HCT116 (cell line): ENCODE results near the gene GRIK3. TPM values are rescaled to one million over a fixed set of nuclear protein-coding genes. Genes with fewer than 3 reads are reported as not detected.

ENCODE experiments used
- ATAC-seq: fragments of 200-7000 bp; cut with Tn5 transposase; 2 replicates; pipeline ENCODE4 v1.9.1; 2020; ENCODE audit warnings: mild to moderate bottlenecking, moderate library complexity
- BruUV-seq: library from RNA; stranded (reverse); fragments of 400-500 nt; replicated peaks from 2 replicates; lab custom pipeline; 2021; lab: Mats Ljungman, UMichigan
- CTCF ChIA-PET: fragments of 300-600 bp; sonication (Branson Sonifier 250); formaldehyde crosslinking; loops from one replicate; lab custom pipeline; 2021; ENCODE audit warnings: antibody characterized with exemption; lab: Charles Lee
- POLR2A ChIA-PET: fragments of 300-600, 350-600 bp; sonication (Branson Sonifier 250); formaldehyde crosslinking; loops from one replicate; lab custom pipeline; 2021; ENCODE audit warnings: antibody characterized with exemption; lab: Charles Lee
- RAD21 ChIA-PET, 2 experiments: fragments of 300-600 bp; sonication (Branson Sonifier 250); formaldehyde crosslinking; loops; one replicate each; lab custom pipeline; 2023; ENCODE audit warnings: low total read pairs in 2 of 2; ENCODE audit not compliant: uncharacterized antibody in 2 of 2, unreplicated experiment in 2 of 2, low non-redundant PET in 1 of 2; lab: Charles Lee
- DNase-seq: peaks from one replicate; pipeline ENCODE4 v3.0.0-alpha.2; 2010; ENCODE audit warnings: low read depth, low spot score
- H2AFZ ChIP-seq: fragments of 200-600 bp; shearing (Covaris generic), sonication (generic); 2 replicates; pipeline ENCODE4 v1.6.1; 2017; ENCODE audit warnings: low read depth, mixed run types, mixed read lengths, antibody characterized with exemption, low read length; ENCODE audit not compliant: poor library complexity, severe bottlenecking
- H3K27ac ChIP-seq: 2 replicates; pipeline ENCODE4 v1.5.1; 2012; ENCODE audit warnings: low read depth, low read length
- H3K27me3 ChIP-seq: fragments of 200-600 bp; sonication (generic); 2 replicates; pipeline ENCODE4 v1.6.1; 2016; ENCODE audit warnings: mixed run types, low read length, mixed read lengths; ENCODE audit not compliant: insufficient read depth
- H3K36me3 ChIP-seq, 2 experiments: fragments of 200-500 bp in 1 of 2; fragments of 200-600 bp in 1 of 2; sonication (Bioruptor generic) in 1 of 2; sonication (generic) in 1 of 2; 2 replicates each; pipeline versions ENCODE4 v1.5.1 to v1.6.1; 2014 to 2016; ENCODE audit warnings: low read length in 2 of 2, inconsistent platforms in 1 of 2, mixed read lengths in 1 of 2, mixed run types in 1 of 2; ENCODE audit not compliant: insufficient read depth in 2 of 2, control insufficient read depth in 1 of 2
- H3K4me1 ChIP-seq, 2 experiments: fragments of 200-600 bp in 1 of 2; sonication (generic) in 1 of 2; 2 replicates each; pipeline versions ENCODE4 v1.5.1 to v1.6.1; 2012 to 2017; ENCODE audit warnings: low read length in 2 of 2, inconsistent platforms in 1 of 2, mild to moderate bottlenecking in 1 of 2, mixed read lengths in 1 of 2, mixed run types in 1 of 2, moderate library complexity in 1 of 2; ENCODE audit not compliant: insufficient read depth in 2 of 2, control insufficient read depth in 1 of 2
- H3K4me2 ChIP-seq: fragments of 200-600 bp; sonication (generic); 2 replicates; pipeline ENCODE4 v1.6.1; 2017; ENCODE audit warnings: mixed run types, low read length, mixed read lengths
- H3K4me3 ChIP-seq, 2 experiments: fragments of 200-600 bp in 1 of 2; sonication (generic) in 1 of 2; replicated peaks in 1 of 2; 2 replicates each; pipeline ENCODE4 v1.5.1; 2011 to 2016; ENCODE audit warnings: low read length in 2 of 2, control low read depth in 1 of 2, low read depth in 1 of 2, mild to moderate bottlenecking in 1 of 2, mixed read lengths in 1 of 2, mixed run types in 1 of 2
- H3K79me2 ChIP-seq: fragments of 200-600 bp; sonication (generic); 2 replicates; pipeline ENCODE4 v1.6.1; 2017; ENCODE audit warnings: mild to moderate bottlenecking, mixed run types, low read length, moderate library complexity, mixed read lengths; ENCODE audit not compliant: insufficient read depth
- H3K9ac ChIP-seq: fragments of 200-600 bp; sonication (generic); 2 replicates; pipeline ENCODE4 v1.6.1; 2016; ENCODE audit warnings: low read length, mixed read lengths
- H3K9me2 ChIP-seq: fragments of 200-600 bp; sonication (generic), shearing (Covaris generic); 2 replicates; pipeline ENCODE4 v1.6.1; 2017; ENCODE audit warnings: mixed run types, mild to moderate bottlenecking, moderate library complexity; ENCODE audit not compliant: insufficient read depth
- H3K9me3 ChIP-seq, 2 experiments: fragments of 200-500 bp in 1 of 2; fragments of 200-600 bp in 1 of 2; sonication (Bioruptor generic) in 1 of 2; sonication (generic) in 1 of 2; 2 replicates each; pipeline ENCODE4 v1.6.1; 2014 to 2017; ENCODE audit warnings: low read length in 2 of 2, mixed read lengths in 2 of 2, inconsistent platforms in 1 of 2, low read depth in 1 of 2, mild to moderate bottlenecking in 1 of 2, mixed run types in 1 of 2, moderate library complexity in 1 of 2; ENCODE audit not compliant: control insufficient read depth in 1 of 2, insufficient read depth in 1 of 2
- H4K20me1 ChIP-seq: fragments of 200-600 bp; sonication (generic), shearing (Covaris generic); 2 replicates; pipeline ENCODE4 v1.6.1; 2017; ENCODE audit warnings: mixed run types, mild to moderate bottlenecking, moderate library complexity; ENCODE audit not compliant: insufficient read depth
- ATF3 ChIP-seq: IDR thresholded peaks from 2 replicates; pipeline ENCODE4 v1.6.1; 2012
- CBX3 ChIP-seq: IDR thresholded peaks from 2 replicates; pipeline ENCODE4 v1.6.1; 2012; ENCODE audit warnings: low read depth
- CEBPB ChIP-seq: IDR thresholded peaks from 2 replicates; pipeline ENCODE4 v1.6.1; 2012; ENCODE audit warnings: low read depth
- CTCF ChIP-seq, 3 experiments: fragments of 200-600 bp in 1 of 3; sonication (generic) in 1 of 3; IDR thresholded peaks in 2 of 3; conservative IDR thresholded peaks in 1 of 3; 2 replicates each; pipeline ENCODE4 v1.5.1; 2012 to 2017; ENCODE audit warnings: low read depth in 2 of 3, low read length in 2 of 3, antibody characterized with exemption in 1 of 3, borderline replicate concordance in 1 of 3, control low read depth in 1 of 3, mild to moderate bottlenecking in 1 of 3, mixed read lengths in 1 of 3, mixed run types in 1 of 3, moderate library complexity in 1 of 3; ENCODE audit not compliant: insufficient read depth in 1 of 3
- EZH2phosphoT487 ChIP-seq: fragments of 200-600 bp; IDR thresholded peaks from 2 replicates; pipeline ENCODE4 v1.6.1; 2018; ENCODE audit warnings: antibody characterized with exemption, borderline replicate concordance
- MAX ChIP-seq: IDR thresholded peaks from 2 replicates; pipeline ENCODE4 v1.6.1; 2012
- POLR2AphosphoS5 ChIP-seq: IDR thresholded peaks from 2 replicates; pipeline ENCODE4 v1.6.1; 2011; ENCODE audit warnings: mild to moderate bottlenecking, low read depth, low read length, moderate library complexity
- RAD21 ChIP-seq: IDR thresholded peaks from 2 replicates; pipeline ENCODE4 v1.6.1; 2012; ENCODE audit warnings: low read depth, mild to moderate bottlenecking
- REST ChIP-seq: IDR thresholded peaks from 2 replicates; pipeline ENCODE4 v1.6.1; 2012; ENCODE audit warnings: low read depth
- SIN3A ChIP-seq: IDR thresholded peaks from 2 replicates; pipeline ENCODE4 v1.6.1; 2012; ENCODE audit warnings: low read depth
- SP1 ChIP-seq: IDR thresholded peaks from 2 replicates; pipeline ENCODE4 v1.6.1; 2012; ENCODE audit warnings: low read depth
- SRF ChIP-seq: IDR thresholded peaks from 2 replicates; pipeline ENCODE4 v1.6.1; 2012; ENCODE audit warnings: low read depth
- YY1 ChIP-seq: IDR thresholded peaks from 2 replicates; pipeline ENCODE4 v1.6.1; 2011; ENCODE audit warnings: low read length, low read depth, moderate library complexity, mild to moderate bottlenecking; ENCODE audit not compliant: insufficient replicate concordance; ENCODE audit errors: extremely low read depth
- ZNF274 ChIP-seq: fragments of 200-500 bp; sonication (Bioruptor generic); IDR thresholded peaks from 2 replicates; pipeline ENCODE4 v1.6.1; 2014; ENCODE audit warnings: mild to moderate bottlenecking, low read depth, low read length, inconsistent platforms
- intact Hi-C: fragments of 100-400 bp; cut with micrococcal nuclease; formaldehyde crosslinking; loops from 2 replicates; pipeline ENCODE4 v1.10.0; 2022
- total RNA-seq: library from RNA; stranded (reverse); gene quantifications from one replicate; pipeline ENCODE4 v1.2.1, GENCODE V29; 2021; ENCODE audit not compliant: unreplicated experiment

The GRIK3 gene
- total RNA-seq, 1 experiment from 2014 or later, result not detected

GRCh38 chr1:36981771-36982622 lies 52.3 kb downstream of the GRIK3 start:
- no peak overlapping the region for H3K4me2 ChIP-seq
- no peak overlapping the region for H3K4me3 ChIP-seq
- CTCF ChIA-PET, result no interaction called here
- no peaks in the 10 kb centered on the region for H3K4me1 ChIP-seq
- intact Hi-C loops, result no loop called here
- H2AFZ ChIP-seq, result no peak overlapping the region
- no TSS peak for BruUV-seq
- TF ChIP-seq CEBPB (no peak), CTCF (IDR thresholded peaks at IDR 0.05 in 2 of 3, conservative IDR thresholded peaks at IDR 0.05 in 1 of 3; ENCODE audit: borderline replicate concordance in 1 of 3, insufficient read depth in 1 of 3, low read depth in 2 of 3, low read length in 2 of 3) (no peak), YY1 (no peak), POLR2AphosphoS5 (no peak)
- TF ChIP-seq, all 23 proteins: peak for 0
- ChIA-PET RAD21 (no interaction called here), POLR2A (no interaction called here)
- no peak overlapping the region for H3K9ac ChIP-seq
- peaks cover 43% of the 10 kb centered on the region for H3K27me3 ChIP-seq
- H3K9me2 ChIP-seq, result no peaks in the 10 kb centered on the region
- H4K20me1 ChIP-seq, result no peaks in the 10 kb centered on the region
- ATAC-seq (peak; percentile 20; the same call in 1 of the 2 replicates), DNase-seq (no peak)
- H3K79me2 ChIP-seq, result no peaks in the 10 kb centered on the region
- H3K27ac ChIP-seq, result no peak overlapping the region
- no peaks in the 10 kb centered on the region for H3K36me3 ChIP-seq
- no peaks in the 10 kb centered on the region; a peak in 1 of 4 replicates for H3K9me3 ChIP-seq

GRCh38 chr1:36981126-36981525 lies 53.2 kb downstream of the GRIK3 start:
- DNase-seq (no peak), ATAC-seq (no peak)
- no peaks in the 10 kb centered on the region for H3K4me1 ChIP-seq
- POLR2A ChIA-PET, result no interaction called here
- BruUV-seq, result no TSS peak
- CTCF ChIA-PET, result no interaction called here
- peaks cover 35% of the 10 kb centered on the region for H3K27me3 ChIP-seq
- no peaks in the 10 kb centered on the region; a peak in 1 of 4 replicates for H3K9me3 ChIP-seq
- no peaks in the 10 kb centered on the region for H3K9me2 ChIP-seq
- no peaks in the 10 kb centered on the region for H4K20me1 ChIP-seq
- intact Hi-C loops, result no loop called here
- no peak overlapping the region for H3K27ac ChIP-seq
- no peak overlapping the region for H2AFZ ChIP-seq
- no peak overlapping the region for H3K4me3 ChIP-seq
- no peaks in the 10 kb centered on the region for H3K36me3 ChIP-seq
- H3K4me2 ChIP-seq, result no peak overlapping the region
- RAD21 ChIA-PET, result no interaction called here
- no peaks in the 10 kb centered on the region for H3K79me2 ChIP-seq
- H3K9ac ChIP-seq, result no peak overlapping the region
- no peak for TF ChIP-seq SRF
- no peak for TF ChIP-seq ZNF274
- TF ChIP-seq CBX3, result no peak
- TF ChIP-seq RAD21, result no peak
- TF ChIP-seq REST, result no peak
- TF ChIP-seq SP1, result no peak
- no peak for TF ChIP-seq CEBPB
- TF ChIP-seq SIN3A, result no peak
- TF ChIP-seq ATF3, result no peak
- TF ChIP-seq EZH2phosphoT487, result no peak
- no peak for TF ChIP-seq MAX
